Stimulated activated CD8-positive, alpha-beta memory T cell treated with anti-CD3 and anti-CD28 coated beads, Interleukin-2, amount 100 ng/mL, for 48 hours (primary cell): ENCODE measurements around the gene AP2B1.
"Not testable (repeated sequence)": the region's sequence is repeated elsewhere in the genome, so short reads cannot be mapped to it uniquely, and the experiment has no call there.

Source experiments
- DNase-seq, 2 donors: peaks; one replicate each; pipeline ENCODE4 v3.0.0-alpha.2; 2020; ENCODE audit warnings: low read depth in 2 of 2

AP2B1 gene

GRCh38 chr17:35575759-35576158 lies 11.4 kb upstream of the AP2B1 start:
- DNase-seq: no peak

DNA sequence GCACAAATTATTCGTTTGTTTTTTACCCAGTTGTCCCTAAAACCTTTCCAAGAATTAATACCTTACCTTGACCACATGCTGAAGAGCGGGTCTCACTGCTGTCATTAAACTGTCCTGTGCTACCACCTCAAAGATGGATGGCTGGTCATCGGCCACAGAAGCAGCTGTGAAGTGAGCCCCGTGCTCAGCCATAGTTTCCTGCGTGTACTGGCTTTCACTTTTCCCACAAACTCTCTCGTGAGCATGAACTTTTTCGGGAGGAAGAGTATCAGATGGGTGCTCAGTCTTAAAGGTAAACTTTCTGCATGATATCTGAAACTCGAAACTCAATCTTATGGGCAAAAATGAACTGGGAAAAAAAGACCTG lies 9.3 kb upstream of the AP2B1 start:
- no peak for DNase-seq

- DNase-seq: peak; percentile 72 to 77
Measured at GRCh38 chr17:35578197-35578928, 8.8 kb upstream of the AP2B1 start, which contains the start of gene PEX12. TSS of gene PEX12 (minus strand) at chr17:35578571. CDS start at chr17:35578021, 550 bp downstream.

DNA sequence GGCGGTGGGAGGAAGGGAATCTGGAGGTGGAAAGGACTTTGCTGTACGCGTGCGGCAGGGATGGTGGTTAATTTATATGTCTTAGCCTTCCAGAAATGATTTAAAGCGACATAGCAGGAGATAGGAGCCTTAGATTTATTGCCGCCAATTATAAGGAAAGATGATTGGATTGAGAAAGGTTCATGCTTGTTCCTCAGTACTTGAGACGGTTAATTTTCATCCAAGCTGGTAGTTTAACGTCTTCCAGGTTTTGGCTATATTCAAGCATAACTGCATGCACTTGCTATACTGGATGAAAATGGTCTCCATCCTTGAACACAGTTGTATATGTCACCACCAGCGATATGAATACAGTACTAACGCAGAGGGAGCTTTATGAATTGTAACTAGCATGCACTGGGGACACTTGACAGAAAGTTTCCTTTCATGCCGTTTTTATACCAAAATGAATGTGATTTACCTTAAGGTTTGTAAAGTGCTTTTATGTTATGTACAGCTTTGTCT lies 8.1 kb upstream of the AP2B1 start:
- no peak for DNase-seq

DNA sequence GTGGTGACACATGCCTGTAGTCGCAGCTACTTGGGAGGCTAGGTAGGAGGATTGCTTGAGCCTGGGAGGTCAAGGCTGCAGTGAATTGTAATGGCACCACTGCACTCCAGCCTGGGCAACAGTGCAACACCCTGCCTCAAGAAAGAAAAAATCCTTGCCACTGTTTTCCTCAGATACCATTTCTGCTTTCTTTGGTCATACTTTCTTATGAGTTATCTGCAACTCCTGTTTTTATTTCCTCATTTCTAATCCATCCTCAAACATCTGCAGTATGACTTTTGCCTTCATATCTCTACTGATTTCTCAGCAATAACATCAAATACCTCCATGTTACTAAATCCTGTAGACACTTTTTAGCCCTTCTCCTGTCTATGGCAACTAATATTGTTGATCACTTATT lies 3.1 kb upstream of the AP2B1 start:
- no peak for DNase-seq

- no peak for DNase-seq
Measured at GRCh38 chr17:35586569-35587073, 501 bp upstream of the AP2B1 start.

- no peak for DNase-seq
Measured at GRCh38 chr17:35588196-35588920, 1.2 kb downstream of the AP2B1 start.

GRCh38 chr17:35596072-35596471 lies 8.9 kb downstream of the AP2B1 start:
- DNase-seq: no peak

- no peak for DNase-seq
Measured at GRCh38 chr17:35596530-35597233, 9.6 kb downstream of the AP2B1 start.

DNA sequence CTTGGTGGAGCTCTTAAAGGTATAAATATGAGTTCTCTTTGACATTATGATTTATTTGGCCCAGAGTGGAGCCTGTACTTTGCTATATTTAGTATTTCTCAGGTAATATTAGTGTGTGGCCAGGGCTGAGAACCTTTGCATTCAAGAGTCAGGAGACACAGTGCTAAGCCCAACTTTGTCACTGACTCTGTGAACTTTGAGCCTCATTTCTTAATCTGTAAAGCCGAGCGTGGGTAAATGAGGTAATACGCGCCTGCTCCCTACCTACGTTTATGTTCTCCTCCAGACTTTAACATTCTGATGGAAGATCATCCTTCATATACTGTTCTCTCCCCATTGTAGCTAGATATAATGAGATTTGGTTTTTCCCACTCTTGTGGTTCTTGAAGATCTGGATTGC lies 10.5 kb downstream of the AP2B1 start:
- DNase-seq: no peak

DNA sequence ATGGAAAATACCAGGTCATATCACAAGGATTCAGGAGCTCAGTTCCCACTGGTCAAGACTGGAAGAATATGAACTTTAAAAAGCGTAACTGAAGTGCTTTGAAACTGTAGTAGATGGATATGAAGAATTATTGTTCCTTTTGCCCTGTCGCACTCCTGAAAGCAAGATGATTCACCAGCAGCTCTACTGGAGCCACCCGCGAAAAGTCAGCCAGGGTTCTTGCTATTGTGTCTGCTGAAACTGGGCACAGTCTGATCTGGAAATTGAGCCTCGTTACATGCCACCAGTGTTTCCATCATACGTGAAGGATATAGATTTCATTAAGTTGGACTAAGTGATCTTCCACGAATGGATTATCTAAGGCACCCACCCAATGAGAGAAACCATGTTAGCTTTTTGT lies 16.6 kb downstream of the AP2B1 start:
- DNase-seq: no peak

DNA sequence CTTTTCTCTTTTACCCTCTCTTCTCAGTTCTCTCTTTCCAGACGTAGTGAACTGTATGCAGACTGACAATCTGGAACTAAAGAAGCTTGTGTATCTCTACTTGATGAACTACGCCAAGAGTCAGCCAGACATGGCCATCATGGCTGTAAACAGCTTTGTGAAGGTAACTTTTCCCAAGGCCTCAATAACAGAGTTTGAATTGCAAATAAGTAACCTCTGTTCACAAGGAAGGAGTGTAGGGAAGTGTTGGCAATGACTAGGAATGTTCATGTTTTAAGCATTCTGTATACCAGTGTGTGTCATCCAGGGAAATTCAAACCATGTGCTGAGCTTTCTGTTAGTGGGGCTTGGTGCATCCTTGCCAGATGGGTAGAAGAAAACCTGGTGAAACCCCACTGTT lies 18.6 kb downstream of the AP2B1 start:
- DNase-seq: no peak

GRCh38 chr17:35607239-35607847 lies 20.2 kb downstream of the AP2B1 start:
- no peak for DNase-seq

- DNase-seq: no peak
Measured at GRCh38 chr17:35609831-35610230, 22.7 kb downstream of the AP2B1 start.

GRCh38 chr17:35610746-35611145 lies 23.6 kb downstream of the AP2B1 start:
- DNase-seq: not testable (repeated sequence)

- DNase-seq: no peak
Measured at GRCh38 chr17:35612924-35613521, 25.9 kb downstream of the AP2B1 start.

- no peak for DNase-seq
Measured at GRCh38 chr17:35614810-35615209, 27.7 kb downstream of the AP2B1 start.

DNA sequence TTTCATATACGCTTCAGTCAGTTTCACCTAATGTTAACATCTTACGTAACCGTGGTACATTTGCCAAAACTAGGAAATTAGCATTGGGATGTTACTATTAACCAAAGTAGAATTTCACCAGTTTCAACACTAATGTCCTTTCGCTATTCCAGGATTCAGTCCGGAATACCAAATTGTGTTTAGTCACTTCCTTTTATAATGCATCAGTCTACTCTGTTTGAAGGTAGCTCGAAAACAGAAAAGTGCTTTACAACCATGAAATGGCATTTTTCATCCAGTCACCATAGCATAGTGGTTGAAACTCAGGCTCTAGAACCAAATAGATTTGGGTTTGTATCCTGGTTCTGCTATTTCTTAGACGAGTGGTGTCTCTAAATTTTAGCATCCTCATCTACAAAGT lies 29.4 kb downstream of the AP2B1 start:
- DNase-seq: no peak

GRCh38 chr17:35617505-35617904 lies 30.4 kb downstream of the AP2B1 start:
- no peak for DNase-seq

- DNase-seq: no peak
Measured at GRCh38 chr17:35618628-35619027, 31.5 kb downstream of the AP2B1 start.

- no peak for DNase-seq
Measured at GRCh38 chr17:35621768-35622167, 34.6 kb downstream of the AP2B1 start.

DNA sequence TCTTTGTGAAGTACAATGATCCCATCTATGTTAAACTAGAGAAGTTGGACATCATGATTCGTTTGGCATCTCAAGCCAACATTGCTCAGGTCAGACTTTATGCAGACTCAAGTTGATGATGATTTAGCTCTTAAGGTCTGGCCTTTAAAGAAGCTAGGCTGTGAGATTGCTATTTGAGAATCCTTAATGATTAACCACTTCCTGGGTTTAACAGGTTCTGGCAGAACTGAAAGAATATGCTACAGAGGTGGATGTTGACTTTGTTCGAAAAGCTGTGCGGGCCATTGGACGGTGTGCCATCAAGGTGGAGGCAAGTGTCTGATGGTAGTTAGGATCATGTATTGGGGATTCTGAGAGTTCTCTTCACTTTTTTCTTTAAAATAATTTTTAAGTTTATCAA lies 40.3 kb downstream of the AP2B1 start:
- DNase-seq: no peak
